GM19240 (cell line): ENCODE data around the gene PLEKHO1.
"Not testable (repeated sequence)": the region's sequence is repeated elsewhere in the genome, so short reads cannot be mapped to it uniquely, and the experiment has no call there.

Source experiments
- DNase-seq: peaks from one replicate; pipeline ENCODE4 v3.0.0; 2011; ENCODE audit warnings: low spot score; ENCODE audit not compliant: insufficient read length

Gene PLEKHO1

DNA sequence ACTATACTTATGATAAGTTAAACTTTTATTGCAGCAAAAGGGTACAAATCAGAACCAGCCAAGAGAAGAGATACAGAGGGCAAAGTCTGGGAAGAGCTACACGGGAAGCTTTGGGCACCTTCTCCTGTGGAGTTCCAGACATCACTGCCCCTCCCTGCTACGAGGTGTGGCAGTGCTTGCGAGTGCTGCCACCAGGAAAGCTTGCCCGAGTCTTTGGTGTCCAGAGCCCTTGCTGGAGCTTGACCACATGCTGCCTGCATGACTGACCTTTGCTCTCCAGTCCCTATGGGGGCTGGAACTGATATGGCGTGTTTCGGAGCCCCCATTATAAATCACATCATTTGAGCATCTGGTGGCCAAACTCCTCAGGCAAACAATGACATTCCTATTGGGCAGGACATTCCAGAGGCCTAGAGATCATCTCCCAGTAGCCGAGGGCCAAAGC lies 23.4 kb downstream of the PLEKHO1 start:
- DNase-seq: no peak

DNA sequence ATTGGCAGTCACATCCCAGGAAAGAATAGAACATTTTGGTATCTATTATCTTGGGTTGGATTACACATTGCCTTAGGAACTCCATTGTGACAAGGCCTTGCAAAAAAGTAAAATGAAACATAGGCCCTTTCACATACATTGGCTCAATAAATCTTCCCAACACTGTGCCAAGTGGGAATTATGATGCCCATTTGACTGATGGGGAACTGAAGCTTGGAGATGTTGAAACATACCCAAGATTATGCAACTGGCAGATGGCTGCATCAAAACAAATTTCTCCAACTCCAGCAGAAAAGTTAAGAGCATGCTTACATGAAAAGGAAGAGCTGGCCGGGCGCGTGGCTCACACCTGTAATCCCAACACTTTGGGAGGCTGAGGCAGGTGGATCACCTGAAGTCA lies 26.9 kb downstream of the PLEKHO1 start:
- no peak for DNase-seq

DNA sequence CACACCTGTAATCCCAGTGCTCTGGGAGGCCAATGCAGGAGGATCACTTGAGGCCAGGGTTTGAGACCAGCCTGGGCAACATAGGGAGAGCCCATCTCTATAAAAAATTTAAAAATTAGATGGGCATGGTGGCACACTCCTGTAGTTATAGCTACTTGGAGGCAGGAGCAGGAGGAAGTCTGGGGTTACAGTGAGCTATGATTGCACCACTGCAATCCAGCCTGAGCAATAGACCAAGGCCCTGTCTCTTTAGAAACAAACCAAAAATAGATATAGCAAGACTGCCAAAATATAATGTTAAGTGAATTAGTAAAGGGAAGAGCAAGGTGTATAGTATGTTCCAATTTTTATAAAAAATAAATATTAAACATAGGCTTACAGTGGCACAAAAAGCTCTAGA lies 28.8 kb downstream of the PLEKHO1 start:
- no peak for DNase-seq

DNA sequence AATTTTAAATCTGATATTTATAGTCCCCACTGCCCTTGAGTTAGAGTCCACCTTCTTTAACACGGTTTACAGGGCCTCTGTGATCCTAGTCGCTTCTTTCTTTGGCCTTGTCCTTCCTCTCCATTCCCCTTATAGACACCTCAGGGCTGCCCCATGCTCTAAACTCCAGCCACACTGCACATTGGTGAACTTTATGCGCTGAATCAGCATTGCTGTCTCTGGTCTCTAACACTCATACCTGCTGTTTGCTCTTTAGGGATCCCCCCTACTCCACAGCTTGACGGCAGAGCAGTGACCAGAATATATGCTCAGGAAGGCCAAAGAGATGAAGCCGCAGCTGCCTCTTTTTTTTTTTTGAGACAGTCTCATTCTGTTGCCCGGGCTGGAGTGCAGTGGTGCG lies 30.2 kb downstream of the PLEKHO1 start:
- no peak for DNase-seq

DNA sequence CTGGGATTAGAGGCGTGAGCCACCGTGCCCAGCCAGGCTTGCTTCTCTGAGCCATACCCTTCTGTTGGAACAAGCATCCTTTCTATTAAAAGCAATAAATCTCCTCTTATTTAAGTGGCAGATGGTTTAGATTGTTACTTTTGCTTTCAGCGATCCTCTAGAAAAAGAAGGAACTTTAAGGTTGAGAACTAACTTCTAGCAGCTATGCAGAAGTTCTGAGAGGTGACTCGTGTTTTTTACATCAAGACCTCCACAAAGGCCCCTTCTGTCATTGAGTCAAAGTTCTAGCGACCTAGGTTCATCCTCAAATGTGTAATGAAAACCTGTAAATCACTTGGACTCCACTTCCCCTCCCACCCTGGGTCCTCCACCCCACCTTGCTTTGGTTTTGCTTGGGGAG lies 30.8 kb downstream of the PLEKHO1 start:
- DNase-seq: no peak

DNA sequence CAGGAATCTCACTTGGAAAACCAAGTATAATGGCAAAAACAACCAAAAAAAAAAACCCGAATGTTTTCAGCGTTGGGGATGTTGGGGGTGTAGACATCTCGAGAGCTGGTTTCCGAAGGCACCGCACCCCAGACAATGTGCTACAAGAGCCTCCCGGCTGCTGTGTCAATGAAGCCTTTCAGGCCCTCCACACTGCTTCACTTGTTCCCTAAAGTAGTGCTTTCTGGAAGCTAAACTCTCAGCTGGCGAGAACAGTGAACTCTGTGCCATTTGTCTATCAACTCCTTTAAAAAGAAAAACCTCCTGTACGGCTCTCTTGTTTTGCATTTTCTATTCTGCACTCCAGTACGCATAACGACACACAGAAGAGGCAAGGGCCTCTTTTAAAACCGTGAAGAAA lies 32.5 kb downstream of the PLEKHO1 start:
- DNase-seq: no peak

DNA sequence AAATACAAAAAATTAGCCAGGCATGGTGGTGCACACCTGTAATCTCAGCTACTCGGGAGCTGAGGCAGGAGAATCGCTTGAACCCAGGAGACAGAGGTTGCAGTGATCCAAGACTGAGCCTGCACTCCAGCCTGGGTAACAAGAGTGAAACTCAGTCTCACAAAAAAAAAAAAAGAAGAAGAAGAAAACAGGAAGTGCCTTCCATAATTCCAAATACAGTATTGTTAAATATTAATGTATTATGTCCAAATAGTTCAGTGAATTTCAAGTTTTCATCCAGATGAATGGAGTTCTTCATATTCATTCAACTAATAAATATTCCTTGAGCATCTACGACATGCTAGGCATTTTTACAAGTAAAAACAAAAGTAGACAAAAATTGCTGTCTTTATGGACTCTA lies 33.3 kb downstream of the PLEKHO1 start:
- DNase-seq: no peak

DNA sequence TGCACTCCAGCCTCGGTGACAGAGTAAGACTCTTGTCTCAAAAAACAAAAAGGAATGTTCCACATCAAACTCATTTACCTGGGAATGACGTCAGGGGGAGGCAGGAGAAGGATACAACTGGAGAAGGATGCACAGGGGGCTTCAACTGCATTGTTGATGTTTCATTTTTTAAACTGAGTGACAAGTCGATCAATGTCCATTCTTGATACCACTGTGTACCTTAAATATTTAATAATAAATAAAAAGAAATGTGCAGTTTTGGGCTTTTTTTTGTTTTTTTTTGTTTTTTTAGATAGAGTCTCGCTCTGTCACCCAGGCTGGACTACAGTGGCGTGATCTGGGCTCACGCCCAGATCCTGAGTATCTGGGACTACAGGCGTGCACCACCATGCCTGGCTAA lies 35.8 kb downstream of the PLEKHO1 start:
- no peak for DNase-seq

DNA sequence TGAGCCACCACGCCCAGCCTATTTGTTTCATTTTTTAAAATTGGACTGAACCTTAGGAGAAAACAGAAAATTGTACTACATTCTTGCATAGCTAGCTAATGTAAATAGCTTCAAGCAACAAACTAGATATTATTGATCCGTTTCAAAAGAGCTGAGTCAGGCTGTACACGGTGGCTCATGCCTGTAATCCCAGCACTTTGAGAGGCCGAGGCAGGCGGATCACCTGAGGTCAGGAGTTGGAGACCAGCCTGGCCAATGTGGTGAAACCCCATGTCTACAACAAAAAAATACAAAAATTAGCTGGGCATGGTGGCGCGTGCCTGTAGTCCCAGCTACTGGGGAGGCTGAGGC lies 36.7 kb downstream of the PLEKHO1 start:
- DNase-seq: not testable (repeated sequence)

DNA sequence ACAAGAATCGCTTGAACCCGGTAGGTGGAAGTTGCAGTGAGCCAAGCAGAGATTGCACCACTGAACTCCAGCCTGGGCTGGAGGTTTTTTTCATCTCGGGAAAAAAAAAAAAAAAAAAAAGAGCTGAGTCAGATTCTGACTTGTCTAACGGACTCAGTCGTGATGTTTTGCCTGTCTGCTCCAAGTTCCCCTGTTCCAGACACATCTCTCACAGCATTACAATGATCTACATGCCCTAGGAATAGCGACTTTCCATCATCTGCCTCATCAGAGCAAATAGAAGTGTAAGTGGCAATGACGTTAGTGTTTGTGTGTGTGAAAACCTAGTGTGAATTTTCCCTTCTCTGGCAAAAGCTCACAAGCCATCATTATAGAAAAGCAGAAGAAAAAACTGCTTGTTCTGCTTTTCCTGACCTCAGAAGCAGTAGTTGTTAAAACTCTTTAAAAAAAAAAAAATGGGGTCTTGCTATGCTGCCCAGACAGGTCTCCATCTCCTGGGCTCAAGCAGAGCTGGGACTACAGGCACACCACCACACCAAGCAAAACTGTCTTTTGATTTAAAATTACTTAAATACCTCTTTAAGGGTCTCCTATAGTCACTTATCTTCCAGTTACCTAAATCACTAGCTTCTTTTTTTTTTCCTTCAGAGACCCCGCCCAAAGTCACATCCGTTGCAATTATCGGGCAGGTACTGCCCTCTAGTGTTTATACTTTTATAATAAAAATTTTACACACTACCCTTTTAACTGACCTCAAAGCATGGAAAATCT lies 37.3 kb downstream of the PLEKHO1 start:
- DNase-seq: no peak

DNA sequence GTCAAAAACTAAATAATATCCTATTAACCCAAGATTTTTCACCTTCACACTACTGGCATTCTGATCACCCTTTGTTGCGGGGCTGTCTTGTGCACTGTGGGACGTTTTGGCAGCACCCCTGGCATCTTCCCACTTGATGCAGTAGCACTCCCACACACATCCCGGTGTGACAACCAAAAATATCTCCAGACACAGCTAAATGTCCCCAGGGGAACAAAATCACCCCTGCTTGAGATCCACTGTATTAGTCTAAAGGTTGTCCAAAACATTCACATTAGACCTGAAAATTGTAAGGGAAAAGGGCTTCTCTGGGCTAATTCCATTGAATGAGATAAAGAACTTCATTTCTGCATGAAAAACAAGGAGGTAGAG lies 37.8 kb downstream of the PLEKHO1 start:
- no peak for DNase-seq

DNA sequence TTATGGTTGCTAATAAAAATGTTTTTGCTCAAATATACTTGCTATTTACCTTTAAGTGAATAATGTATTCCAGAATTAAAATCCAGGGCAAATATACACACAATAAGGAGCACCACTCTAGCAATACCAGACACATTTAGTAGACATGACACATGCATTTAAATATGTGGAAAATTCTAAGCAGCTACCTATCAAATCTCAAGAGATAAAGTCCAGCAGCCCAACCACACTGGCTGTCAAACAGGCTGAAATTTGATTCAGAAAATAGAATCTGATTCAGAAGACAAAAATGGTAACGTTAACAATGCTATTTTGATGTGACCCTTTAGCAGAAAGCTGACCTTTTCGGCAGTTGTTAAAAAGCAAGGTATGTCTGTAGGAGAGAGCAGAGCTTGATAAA lies 42.3 kb downstream of the PLEKHO1 start:
- DNase-seq: no peak

DNA sequence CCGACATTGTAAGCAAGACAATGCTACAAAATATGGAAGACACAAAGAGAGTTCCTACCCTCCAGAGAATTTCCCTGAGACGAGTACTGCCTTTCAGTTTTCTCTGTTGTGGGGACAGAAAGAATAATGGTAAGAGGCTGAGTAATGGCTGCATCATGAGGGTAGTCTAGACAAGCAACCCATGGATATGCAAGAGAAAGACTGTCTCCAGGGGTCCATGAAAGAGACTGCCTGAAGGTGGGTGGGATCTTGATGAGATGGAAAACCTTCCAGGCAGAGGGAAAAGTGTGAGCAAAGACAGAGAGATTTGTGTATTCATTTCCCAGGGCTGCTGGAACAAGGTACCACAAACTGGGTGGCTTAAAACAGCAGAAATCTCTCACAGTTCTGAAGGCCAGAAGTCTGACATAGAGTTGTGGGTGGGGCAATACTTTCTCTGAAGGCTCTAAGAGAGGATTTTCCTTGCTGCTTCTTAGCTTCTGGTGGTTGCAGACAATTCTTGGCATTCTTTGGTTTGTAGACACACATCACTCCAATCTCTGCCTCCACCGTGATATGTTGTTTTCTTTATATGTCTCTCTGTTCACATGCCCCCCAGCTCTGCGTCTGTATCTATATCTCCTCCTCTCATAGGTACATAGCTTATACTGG lies 44.8 kb downstream of the PLEKHO1 start:
- DNase-seq: no peak

DNA sequence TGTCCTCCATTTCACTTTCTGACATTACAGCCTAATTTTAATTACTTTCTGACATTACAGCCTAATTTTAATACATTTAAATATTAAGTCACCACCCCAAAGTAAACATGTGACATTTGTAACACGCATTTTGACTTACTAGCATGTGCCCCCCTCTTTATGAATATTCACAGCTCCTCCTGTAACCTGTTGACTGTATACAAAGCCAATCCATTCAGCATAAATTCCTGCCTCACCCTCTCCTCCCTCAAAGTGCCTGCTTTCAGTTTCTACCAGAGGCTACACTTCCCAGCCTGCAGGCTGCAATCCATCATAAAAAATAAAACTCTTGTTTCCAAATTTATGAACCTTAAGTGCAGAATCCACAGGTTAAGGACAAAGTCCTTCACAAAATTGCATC lies 46.7 kb downstream of the PLEKHO1 start:
- no peak for DNase-seq

DNA sequence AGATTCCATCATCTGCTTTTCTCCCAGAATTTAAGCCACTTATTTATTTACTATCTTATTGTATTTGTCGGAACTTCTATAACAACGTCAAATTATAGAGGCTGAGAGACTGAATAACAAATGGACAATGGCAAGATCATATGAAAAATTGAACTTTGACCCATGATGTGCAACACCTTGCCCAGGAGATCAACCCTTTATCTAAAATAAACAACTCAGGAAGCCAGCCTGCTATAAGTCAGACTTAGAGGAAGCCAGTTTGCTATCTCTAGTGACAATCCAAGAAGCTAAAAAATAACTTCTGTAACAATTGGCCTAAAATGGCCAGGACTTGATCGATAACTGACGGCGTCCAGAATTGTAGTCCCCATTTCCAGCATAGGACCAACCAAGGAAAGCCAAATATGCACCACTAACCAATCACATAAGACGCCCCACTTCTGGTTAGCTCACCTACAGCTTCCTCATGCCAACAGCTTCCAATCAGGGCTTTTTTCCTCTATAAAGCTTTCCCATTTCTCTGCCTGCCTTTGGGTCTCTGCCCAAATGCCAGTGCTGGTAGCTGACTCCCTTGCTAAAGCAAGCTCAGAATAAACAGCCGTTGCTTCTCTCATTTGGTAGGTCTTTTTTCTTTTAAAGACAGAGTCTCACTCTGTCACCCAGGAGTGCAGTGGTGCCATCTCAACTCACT lies 57.7 kb downstream of the PLEKHO1 start:
- DNase-seq: no peak

DNA sequence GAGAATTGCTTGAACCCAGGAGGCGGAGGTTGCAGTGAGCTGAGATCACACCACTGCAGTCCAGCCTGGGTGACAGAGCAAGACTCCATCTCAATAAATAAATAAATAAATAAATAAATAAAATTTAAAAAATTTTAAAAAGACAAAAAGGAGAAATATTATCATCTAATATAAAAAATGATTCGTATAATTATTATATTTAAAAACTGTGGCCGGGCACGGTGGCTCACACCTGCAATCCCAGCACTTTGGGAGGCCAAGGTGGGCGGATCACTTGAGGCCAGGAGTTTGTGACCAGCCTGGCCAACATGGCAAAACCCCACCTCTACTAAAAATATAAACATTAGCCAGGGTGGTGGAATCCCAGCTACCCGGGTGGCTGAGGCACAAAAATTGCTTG lies 58.7 kb downstream of the PLEKHO1 start:
- not testable (repeated sequence) for DNase-seq
